ENCODE measurements around the gene SOX30.

DNA sequence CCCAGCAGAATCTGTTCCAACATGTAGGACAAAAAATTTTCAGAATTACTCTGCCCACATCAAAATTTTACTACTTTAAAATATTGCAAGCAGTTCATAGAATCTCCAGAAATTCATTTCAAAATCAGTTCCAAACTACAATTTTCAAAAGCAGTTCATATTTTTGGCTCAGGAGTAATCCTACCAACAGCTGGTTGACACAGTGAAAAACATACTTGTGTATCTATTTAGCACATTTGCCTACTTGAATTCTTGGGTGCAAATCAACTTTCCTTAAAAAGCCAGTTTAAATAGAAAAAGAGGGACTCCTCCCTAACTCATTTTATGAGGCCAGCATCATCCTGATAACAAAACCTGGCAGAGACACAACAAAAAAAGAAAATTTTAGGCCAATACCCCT is 31.5 kb downstream of the SOX30 start:
- TF ChIP-seq POLR2AphosphoS5 (IDR thresholded peaks at IDR 0.05): no peak
- TF ChIP-seq, protein P1, sequence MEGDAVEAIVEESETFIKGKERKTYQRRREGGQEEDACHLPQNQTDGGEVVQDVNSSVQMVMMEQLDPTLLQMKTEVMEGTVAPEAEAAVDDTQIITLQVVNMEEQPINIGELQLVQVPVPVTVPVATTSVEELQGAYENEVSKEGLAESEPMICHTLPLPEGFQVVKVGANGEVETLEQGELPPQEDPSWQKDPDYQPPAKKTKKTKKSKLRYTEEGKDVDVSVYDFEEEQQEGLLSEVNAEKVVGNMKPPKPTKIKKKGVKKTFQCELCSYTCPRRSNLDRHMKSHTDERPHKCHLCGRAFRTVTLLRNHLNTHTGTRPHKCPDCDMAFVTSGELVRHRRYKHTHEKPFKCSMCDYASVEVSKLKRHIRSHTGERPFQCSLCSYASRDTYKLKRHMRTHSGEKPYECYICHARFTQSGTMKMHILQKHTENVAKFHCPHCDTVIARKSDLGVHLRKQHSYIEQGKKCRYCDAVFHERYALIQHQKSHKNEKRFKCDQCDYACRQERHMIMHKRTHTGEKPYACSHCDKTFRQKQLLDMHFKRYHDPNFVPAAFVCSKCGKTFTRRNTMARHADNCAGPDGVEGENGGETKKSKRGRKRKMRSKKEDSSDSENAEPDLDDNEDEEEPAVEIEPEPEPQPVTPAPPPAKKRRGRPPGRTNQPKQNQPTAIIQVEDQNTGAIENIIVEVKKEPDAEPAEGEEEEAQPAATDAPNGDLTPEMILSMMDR (IDR thresholded peaks at IDR 0.05): no peak
- no peak for TF ChIP-seq POLR2A (IDR thresholded peaks at IDR 0.05)
- TF ChIP-seq EP300 (IDR thresholded peaks at IDR 0.05; ENCODE audit: low read depth): no peak

All from transverse colon (tissue), 4 donors.